Transverse colon (tissue), 4 donors: ENCODE results near the gene ERGIC1. TPM values are rescaled to one million over a fixed set of nuclear protein-coding genes. Genes with fewer than 3 reads are reported as not detected.

ENCODE experiments used
- DNase-seq: peaks from one replicate; pipeline ENCODE4 v3.0.0-alpha.2; 2019
- H3K27ac ChIP-seq, 4 donors: fragments of 200-600 bp; sonication (generic); 2 replicates each; pipeline ENCODE4 v1.5.1; 2016 to 2018; ENCODE audit warnings: inconsistent platforms in 4 of 4
- H3K27me3 ChIP-seq: fragments of 200-600 bp; sonication (generic); 2 replicates; pipeline ENCODE4 v1.5.1; 2017; ENCODE audit warnings: inconsistent platforms
- H3K36me3 ChIP-seq, 4 donors: fragments of 200-600 bp; sonication (generic); 2 replicates each; pipeline ENCODE4 v1.5.1; 2017 to 2019; ENCODE audit warnings: inconsistent platforms in 4 of 4
- H3K4me1 ChIP-seq, 4 donors: fragments of 200-600 bp; sonication (generic); 2 replicates each; pipeline ENCODE4 v1.5.1; 2017 to 2020; ENCODE audit warnings: inconsistent platforms in 4 of 4
- H3K4me3 ChIP-seq, 4 donors: fragments of 200-600 bp; sonication (generic); 1 replicate in 1 of 4; 2 replicates in 3 of 4; pipeline versions ENCODE4 v1.5.1 to v1.6.1; 2017 to 2019; ENCODE audit warnings: inconsistent platforms in 4 of 4
- H3K9me3 ChIP-seq, 2 donors: fragments of 200-600 bp; sonication (generic); 2 replicates each; pipeline ENCODE4 v1.5.1; 2017 to 2019; ENCODE audit warnings: inconsistent platforms in 2 of 2
- EP300 ChIP-seq: sonication (generic); formaldehyde crosslinking; IDR thresholded peaks from one replicate; pipeline ENCODE4 v1.6.1; 2017; ENCODE audit warnings: antibody characterized with exemption, low read depth
- POLR2A ChIP-seq: fragments of 450-650 bp; IDR thresholded peaks from one replicate; pipeline ENCODE4 v1.6.1; 2016; ENCODE audit warnings: antibody characterized with exemption, mild to moderate bottlenecking, moderate library complexity
- POLR2AphosphoS5 ChIP-seq, 3 donors: sonication (generic); formaldehyde crosslinking; IDR thresholded peaks; one replicate each; pipeline ENCODE4 v1.6.1; 2016; ENCODE audit warnings: antibody characterized with exemption in 3 of 3
- WGBS, 2 donors: methylation state at CpG; one replicate each; pipeline ENCODE4 v1.1.5; 2018; ENCODE audit warnings: low coverage in 1 of 2; 5-methylcytosine and 5-hydroxymethylcytosine counted together
- in situ Hi-C, 4 donors: fragments of 200-750 bp; cut with MboI; loops; one replicate each; pipeline versions ENCODE4 v1.15.0 to v1.15.1; 2017; ENCODE audit warnings: low sequenced_read_pairs in 3 of 4, low pct_ligation_motif_present in 1 of 4, low pct_unique_long_range_greater_than_20kb in 1 of 4
- intact Hi-C: fragments of 100-400 bp; cut with DNase I; formaldehyde crosslinking; loops from one replicate; pipeline ENCODE4 v1.15.1; 2023; ENCODE audit warnings: low total_unique reads
- total RNA-seq, 4 donors: library from RNA; depleted of rRNA; stranded (reverse); fragments of >200 nt; gene quantifications; one replicate each; pipeline ENCODE4 v1.1.0, GENCODE V29; 2016
- TF ChIP-seq, protein P1 (sequence below), 5 experiments: fragments of 200-600 bp in 3 of 5; fragments of 450-650 bp in 2 of 5; sonication (generic) in 3 of 5; IDR thresholded peaks; 1 replicate in 2 of 5; 2 replicates in 3 of 5; pipeline ENCODE4 v1.5.1; 2016 to 2017; ENCODE audit warnings: antibody characterized with exemption in 5 of 5, inconsistent platforms in 3 of 5, mild to moderate bottlenecking in 2 of 5, moderate library complexity in 1 of 5

ERGIC1 gene
- total RNA-seq, 4 donors from 2014 or later: 125 to 252 (median 184) TPM

DNA sequence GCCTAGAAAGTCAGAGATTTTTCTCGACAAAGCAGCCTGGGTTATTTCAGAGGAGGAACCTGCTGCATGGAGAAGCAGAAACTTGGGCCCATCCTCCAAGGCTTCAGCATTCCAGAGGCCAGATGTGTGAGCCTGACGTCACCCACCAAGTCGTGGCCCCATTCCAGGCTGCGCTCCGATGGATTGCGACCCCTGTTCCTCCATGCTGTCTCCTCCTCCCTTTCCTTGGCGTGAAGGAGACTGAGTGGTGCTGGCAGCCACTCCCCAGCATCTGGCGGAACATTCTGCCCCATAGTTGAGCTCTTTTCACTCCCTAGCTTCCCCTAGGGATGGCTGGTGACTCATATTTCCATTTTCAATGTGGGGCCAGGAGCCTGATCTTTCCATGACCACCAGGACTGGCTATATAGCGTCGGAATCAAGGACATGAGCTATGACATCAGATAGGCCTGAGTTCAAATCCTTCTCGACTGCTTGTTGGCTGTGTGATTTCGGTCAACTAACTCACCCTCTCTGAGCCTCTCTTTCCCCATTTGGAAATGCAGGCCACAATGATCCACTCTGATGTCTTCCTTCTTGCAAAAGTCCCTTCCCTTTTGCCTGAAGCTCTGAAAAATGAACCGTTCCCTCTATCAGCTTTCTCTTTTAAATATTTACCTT lies 38.6 kb upstream of the ERGIC1 start:
- Histone ChIP-seq H3K9me3 (no peaks in the 10 kb centered on the region), H3K27me3 (no peaks in the 10 kb centered on the region), H3K27ac (peak overlapping the region; percentile 73 to 83 (median 76)), H3K36me3 (no peaks in the 10 kb centered on the region), H3K4me3 (no peak overlapping the region), H3K4me1 (peaks cover 0 to 23% (median 4%) of the 10 kb centered on the region in 4 donors)
- TF ChIP-seq EP300 (peak; percentile 92), POLR2AphosphoS5 (IDR thresholded peaks at IDR 0.05) (peak; percentile 81 to 90 (median 87)), POLR2A (no peak)
- TF ChIP-seq, protein P1, sequence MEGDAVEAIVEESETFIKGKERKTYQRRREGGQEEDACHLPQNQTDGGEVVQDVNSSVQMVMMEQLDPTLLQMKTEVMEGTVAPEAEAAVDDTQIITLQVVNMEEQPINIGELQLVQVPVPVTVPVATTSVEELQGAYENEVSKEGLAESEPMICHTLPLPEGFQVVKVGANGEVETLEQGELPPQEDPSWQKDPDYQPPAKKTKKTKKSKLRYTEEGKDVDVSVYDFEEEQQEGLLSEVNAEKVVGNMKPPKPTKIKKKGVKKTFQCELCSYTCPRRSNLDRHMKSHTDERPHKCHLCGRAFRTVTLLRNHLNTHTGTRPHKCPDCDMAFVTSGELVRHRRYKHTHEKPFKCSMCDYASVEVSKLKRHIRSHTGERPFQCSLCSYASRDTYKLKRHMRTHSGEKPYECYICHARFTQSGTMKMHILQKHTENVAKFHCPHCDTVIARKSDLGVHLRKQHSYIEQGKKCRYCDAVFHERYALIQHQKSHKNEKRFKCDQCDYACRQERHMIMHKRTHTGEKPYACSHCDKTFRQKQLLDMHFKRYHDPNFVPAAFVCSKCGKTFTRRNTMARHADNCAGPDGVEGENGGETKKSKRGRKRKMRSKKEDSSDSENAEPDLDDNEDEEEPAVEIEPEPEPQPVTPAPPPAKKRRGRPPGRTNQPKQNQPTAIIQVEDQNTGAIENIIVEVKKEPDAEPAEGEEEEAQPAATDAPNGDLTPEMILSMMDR (IDR thresholded peaks at IDR 0.05): peak in 1 of 5 experiments; percentile 38
- intact Hi-C loops: no loop called here
- in situ Hi-C loops: no loop called here
- peak; percentile 82 for DNase-seq
- 47 to 62% methylated on average over 3 to 13 of the region's 13 CpGs for WGBS, 2 donors

DNA sequence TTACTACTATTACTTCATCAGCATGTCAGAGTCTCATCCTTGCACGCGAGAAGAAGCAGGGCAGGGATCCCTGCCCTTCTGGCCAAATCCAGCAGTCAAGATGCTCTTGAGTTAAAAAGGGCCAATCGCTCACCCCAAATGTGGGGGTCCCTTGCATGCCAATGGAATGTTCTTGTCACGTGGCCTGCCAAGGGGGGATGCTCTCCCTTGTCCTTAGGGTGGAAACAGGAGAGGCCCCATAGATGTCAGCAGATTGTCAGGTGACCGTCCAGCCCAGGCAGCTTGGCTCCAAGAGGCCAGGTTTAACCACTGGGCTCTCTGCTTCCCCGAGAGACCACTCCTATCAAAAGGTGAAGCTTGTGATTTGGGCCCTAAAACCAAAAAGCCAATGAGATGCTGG lies 37.7 kb upstream of the ERGIC1 start:
- Histone ChIP-seq H3K4me3 (no peak overlapping the region), H3K27ac (peak overlapping the region; percentile 73 to 83 (median 76)), H3K36me3 (no peaks in the 10 kb centered on the region), H3K4me1 (peaks cover 0 to 23% (median 4%) of the 10 kb centered on the region in 4 donors), H3K27me3 (no peaks in the 10 kb centered on the region), H3K9me3 (no peaks in the 10 kb centered on the region)
- in situ Hi-C loops: no loop called here
- intact Hi-C loops: no loop called here
- DNase-seq: no peak
- whole genome bisulfite sequencing, 2 donors: 94 to 100% methylated on average over 2 to 6 of the region's 6 CpGs
- TF ChIP-seq EP300: no peak
- TF ChIP-seq, protein P1 (IDR thresholded peaks at IDR 0.05): no peak
- no peak for TF ChIP-seq POLR2A
- TF ChIP-seq POLR2AphosphoS5 (IDR thresholded peaks at IDR 0.05): no peak

DNA sequence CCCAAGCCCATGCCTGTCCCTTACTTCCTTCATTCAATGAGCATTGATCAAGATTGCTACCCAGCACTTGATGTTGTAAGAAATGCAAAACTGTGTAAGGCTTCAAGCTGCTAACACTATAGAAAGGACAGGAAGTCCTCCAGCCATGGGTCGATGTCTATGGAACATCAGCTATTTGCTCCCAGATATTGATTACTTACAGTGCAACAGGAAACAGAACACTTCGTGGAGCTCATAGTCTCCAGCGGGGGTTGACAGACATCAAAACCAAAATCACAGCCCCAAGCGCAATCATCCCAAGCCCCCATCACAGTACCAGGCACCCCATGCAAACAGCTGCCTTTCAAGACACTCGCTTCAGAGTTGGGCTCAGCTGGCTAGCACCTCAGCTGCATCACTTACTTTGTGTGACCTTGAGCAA lies 36.3 kb upstream of the ERGIC1 start:
- in situ Hi-C loops: no loop called here
- 60 to 68% methylated on average over 4 to 5 of the region's 5 CpGs for WGBS, 2 donors
- H3K9me3 ChIP-seq: no peaks in the 10 kb centered on the region
- no peak overlapping the region for H3K4me3 ChIP-seq
- H3K27ac ChIP-seq: peak overlapping the region; percentile 65 to 79 (median 74)
- intact Hi-C loops: no loop called here
- no peaks in the 10 kb centered on the region for H3K27me3 ChIP-seq
- peaks cover 0 to 23% (median 8%) of the 10 kb centered on the region in 4 donors for H3K4me1 ChIP-seq
- TF ChIP-seq EP300 (no peak), POLR2A (no peak), POLR2AphosphoS5 (IDR thresholded peaks at IDR 0.05) (no peak)
- TF ChIP-seq, protein P1 (IDR thresholded peaks at IDR 0.05): no peak
- H3K36me3 ChIP-seq: no peaks in the 10 kb centered on the region
- DNase-seq: no peak

DNA sequence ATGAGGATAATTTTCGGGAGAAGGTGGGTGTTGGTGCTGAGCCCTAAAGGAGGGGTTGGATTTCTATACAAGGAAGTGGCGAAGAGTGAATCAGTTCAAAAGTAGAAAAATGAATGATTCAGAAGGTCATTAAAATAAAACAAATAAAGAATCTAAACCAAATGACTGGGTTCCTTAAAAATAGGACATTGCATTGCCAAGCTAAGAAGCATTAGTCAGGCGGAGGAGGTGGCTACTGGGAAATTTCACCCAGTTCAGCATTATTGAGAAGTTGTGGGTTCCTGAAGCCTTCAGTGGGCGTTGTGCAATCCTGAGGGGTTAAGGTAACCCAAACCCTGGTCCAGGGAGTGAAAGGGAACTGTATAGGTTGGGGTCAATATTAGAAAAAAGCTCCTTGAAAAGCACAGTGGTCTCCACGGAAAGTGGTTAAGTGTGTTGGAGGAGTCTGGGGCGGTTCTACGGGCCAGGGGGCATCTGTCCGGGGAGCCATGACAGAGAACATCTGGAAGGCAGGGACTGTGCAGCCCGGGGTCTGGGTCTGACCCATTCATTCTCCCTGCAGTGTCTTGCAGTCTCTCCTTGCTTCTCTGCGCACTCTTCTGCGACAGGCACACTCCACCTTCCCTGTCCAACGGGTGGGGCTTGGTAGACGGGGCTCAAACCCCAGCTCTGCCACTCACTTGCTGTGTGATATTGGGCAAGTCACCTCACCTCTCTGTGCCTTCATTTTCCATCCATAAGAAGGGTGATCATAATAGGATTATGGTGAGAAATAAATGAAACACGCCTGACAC lies 35.4 kb upstream of the ERGIC1 start:
- DNase-seq: peak; percentile 45
- no peaks in the 10 kb centered on the region for H3K9me3 ChIP-seq
- in situ Hi-C loops: no loop called here
- no peak for TF ChIP-seq POLR2A
- TF ChIP-seq, protein P1 (IDR thresholded peaks at IDR 0.05): no peak
- TF ChIP-seq EP300: no peak
- peak; percentile 12 to 49 (median 47) for TF ChIP-seq POLR2AphosphoS5 (IDR thresholded peaks at IDR 0.05)
- H3K27me3 ChIP-seq: no peaks in the 10 kb centered on the region
- H3K36me3 ChIP-seq: no peaks in the 10 kb centered on the region
- intact Hi-C loops: no loop called here
- no peak overlapping the region for H3K4me3 ChIP-seq
- H3K27ac ChIP-seq: peak overlapping the region; percentile 65 to 79 (median 74)
- 58 to 73% methylated on average over 8 to 14 of the region's 14 CpGs for WGBS, 2 donors
- peaks cover 0 to 23% (median 8%) of the 10 kb centered on the region in 4 donors for H3K4me1 ChIP-seq
